Thyroid gland (tissue), 4 donors: Measurements from ENCODE around the gene GNG14.

Source experiments
- CTCF ChIP-seq, 6 experiments: fragments of 200-600 bp in 3 of 6; fragments of 450-650 bp in 3 of 6; sonication (generic) in 3 of 6; IDR thresholded peaks; one replicate each; pipeline ENCODE4 v1.5.1; 2016 to 2019; ENCODE audit warnings: antibody characterized with exemption in 6 of 6, mild to moderate bottlenecking in 2 of 6, inconsistent platforms in 1 of 6, moderate library complexity in 1 of 6
- POLR2A ChIP-seq, 2 donors: fragments of 450-650 bp; IDR thresholded peaks; one replicate each; pipeline ENCODE4 v1.6.1; 2017; ENCODE audit warnings: antibody characterized with exemption in 2 of 2, mild to moderate bottlenecking in 2 of 2, moderate library complexity in 1 of 2

DNA sequence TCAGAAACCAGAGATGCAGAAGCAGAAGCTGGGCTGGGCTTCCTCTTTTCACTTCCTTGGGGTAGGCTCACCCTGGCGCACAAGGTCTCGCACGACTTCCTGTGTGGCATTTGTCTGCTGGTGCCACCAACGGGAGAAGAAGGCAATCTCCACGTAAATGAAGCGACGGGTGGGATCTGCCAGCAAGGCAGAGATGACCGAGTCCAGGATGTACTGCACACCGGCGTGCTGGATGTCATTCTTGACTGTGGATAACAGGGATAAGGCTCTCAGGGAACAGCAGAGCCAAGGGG is 22.6 kb upstream of the GNG14 start:
- no peak for TF ChIP-seq CTCF (IDR thresholded peaks at IDR 0.05)
- no peak for TF ChIP-seq POLR2A (IDR thresholded peaks at IDR 0.05)
